ENCODE measurements around the gene ACSS2. TPM values are rescaled to one million over a fixed set of nuclear protein-coding genes. Genes with fewer than 3 reads are reported as not detected.
A peak's percentile ranks its signal among the peaks of the same experiment; 100 is the strongest.

Gene ACSS2
- total RNA-seq, 4 donors from 2014 or later: 34.8 to 90.7 (median 62.8) TPM

GRCh38 chr20:34945315-34946077 lies 69.1 kb downstream of the ACSS2 start:
- Histone ChIP-seq H3K4me3 (no peak overlapping the region), H3K36me3 (peaks cover 7 to 57% (median 33%) of the 10 kb centered on the region in 4 donors), H3K27ac (replicated peaks in 1 of 4) (peak overlapping the region in 3 of 4 donors; percentile 5 to 41 (median 37)), H3K9me3 (no peaks in the 10 kb centered on the region), H3K27me3 (no peaks in the 10 kb centered on the region), H3K4me1 (peaks cover 0 to 18% (median 12%) of the 10 kb centered on the region in 4 donors)
- intact Hi-C loops (cut with DNase I): no loop called here
- WGBS: 61% methylated on average over 7 of the region's 7 CpGs
- DNase-seq (ENCODE audit: extremely low spot score): no peak
- TF ChIP-seq EP300 (IDR thresholded peaks at IDR 0.05): no peak
- no peak for TF ChIP-seq POLR2AphosphoS5 (IDR thresholded peaks at IDR 0.05)
- no peak for TF ChIP-seq CTCF (IDR thresholded peaks at IDR 0.05)
- TF ChIP-seq POLR2A (IDR thresholded peaks at IDR 0.05; ENCODE audit: low read depth): no peak

GRCh38 chr20:34946661-34947060 lies 70.2 kb downstream of the ACSS2 start:
- 89% methylated on average over 3 of the region's 3 CpGs for WGBS
- no peak for DNase-seq (ENCODE audit: extremely low spot score)
- intact Hi-C loops (cut with DNase I): no loop called here
- peaks cover 7 to 54% (median 31%) of the 10 kb centered on the region in 4 donors for H3K36me3 ChIP-seq
- H3K4me3 ChIP-seq: no peak overlapping the region
- TF ChIP-seq CTCF (IDR thresholded peaks at IDR 0.05) (no peak), POLR2A (IDR thresholded peaks at IDR 0.05; ENCODE audit: low read depth) (no peak), POLR2AphosphoS5 (IDR thresholded peaks at IDR 0.05) (no peak)
- H3K27ac ChIP-seq (replicated peaks in 1 of 4): no peak overlapping the region
- no peaks in the 10 kb centered on the region for H3K27me3 ChIP-seq
- H3K4me1 ChIP-seq: peaks cover 0 to 18% (median 12%) of the 10 kb centered on the region in 4 donors
- no peaks in the 10 kb centered on the region for H3K9me3 ChIP-seq

GRCh38 chr20:34947336-34947735 lies 70.9 kb downstream of the ACSS2 start:
- Histone ChIP-seq H3K27me3 (no peaks in the 10 kb centered on the region), H3K4me1 (peaks cover 0 to 18% (median 12%) of the 10 kb centered on the region in 4 donors), H3K27ac (replicated peaks in 1 of 4) (no peak overlapping the region), H3K36me3 (peaks cover 7 to 48% (median 24%) of the 10 kb centered on the region in 4 donors), H3K9me3 (no peaks in the 10 kb centered on the region), H3K4me3 (no peak overlapping the region)
- no peak for TF ChIP-seq CTCF (IDR thresholded peaks at IDR 0.05)
- no peak for TF ChIP-seq POLR2AphosphoS5 (IDR thresholded peaks at IDR 0.05)
- TF ChIP-seq POLR2A (IDR thresholded peaks at IDR 0.05; ENCODE audit: low read depth): no peak
- no peak for TF ChIP-seq EP300 (IDR thresholded peaks at IDR 0.05)
- DNase-seq (ENCODE audit: extremely low spot score): no peak
- intact Hi-C loops (cut with DNase I): no loop called here

GRCh38 chr20:34948030-34948429 lies 71.6 kb downstream of the ACSS2 start:
- intact Hi-C loops (cut with DNase I): no loop called here
- TF ChIP-seq POLR2A (IDR thresholded peaks at IDR 0.05; ENCODE audit: low read depth) (no peak), EP300 (IDR thresholded peaks at IDR 0.05) (no peak), CTCF (IDR thresholded peaks at IDR 0.05) (no peak), POLR2AphosphoS5 (IDR thresholded peaks at IDR 0.05) (no peak)
- H3K27ac ChIP-seq (replicated peaks in 1 of 4): no peak overlapping the region
- H3K9me3 ChIP-seq: no peaks in the 10 kb centered on the region
- no peaks in the 10 kb centered on the region for H3K27me3 ChIP-seq
- peaks cover 2 to 18% (median 12%) of the 10 kb centered on the region in 4 donors for H3K4me1 ChIP-seq
- peaks cover 1 to 41% (median 20%) of the 10 kb centered on the region in 4 donors for H3K36me3 ChIP-seq
- no peak for DNase-seq (ENCODE audit: extremely low spot score)
- H3K4me3 ChIP-seq: no peak overlapping the region
